ENCODE measurements around the gene C19orf47.
"Not testable (repeated sequence)": the region's sequence is repeated elsewhere in the genome, so short reads cannot be mapped to it uniquely, and the experiment has no call there.

Gene C19orf47

GRCh38 chr19:40342644-40343311 lies 5.4 kb downstream of the C19orf47 start:
- no peak for DNase-seq

GRCh38 chr19:40341601-40342482 lies 6.4 kb downstream of the C19orf47 start:
- no peak for DNase-seq

GRCh38 chr19:40339018-40339728 lies 9.0 kb downstream of the C19orf47 start:
- no peak for DNase-seq

- no peak for DNase-seq
Observed at GRCh38 chr19:40337594-40337993, 10.6 kb downstream of the C19orf47 start.

GRCh38 chr19:40337107-40337506 lies 11.1 kb downstream of the C19orf47 start:
- no peak for DNase-seq

- no peak for DNase-seq
Observed at GRCh38 chr19:40336601-40336900, 11.6 kb downstream of the C19orf47 start.

- DNase-seq, result no peak
Observed at GRCh38 chr19:40335855-40336600, 12.2 kb downstream of the C19orf47 start.

- no peak for DNase-seq
Observed at GRCh38 chr19:40335101-40335500, 13.1 kb downstream of the C19orf47 start.

GRCh38 chr19:40333083-40333482 lies 15.1 kb downstream of the C19orf47 start:
- not testable (repeated sequence) for DNase-seq

GRCh38 chr19:40332669-40333068 lies 15.5 kb downstream of the C19orf47 start:
- no peak for DNase-seq

GRCh38 chr19:40331052-40331451 lies 17.1 kb downstream of the C19orf47 start:
- no peak for DNase-seq

GRCh38 chr19:40326201-40326600 lies 22.0 kb downstream of the C19orf47 start:
- no peak for DNase-seq

- no peak for DNase-seq
Observed at GRCh38 chr19:40323705-40324104, 24.5 kb downstream of the C19orf47 start.

GRCh38 chr19:40322951-40323615 lies 25.1 kb downstream of the C19orf47 start:
- no peak for DNase-seq

- no peak for DNase-seq
Observed at GRCh38 chr19:40322271-40322610, 26.0 kb downstream of the C19orf47 start.

- no peak for DNase-seq
Observed at GRCh38 chr19:40321566-40322270, 26.5 kb downstream of the C19orf47 start.

GRCh38 chr19:40321076-40321475 lies 27.1 kb downstream of the C19orf47 start:
- no peak for DNase-seq

- no peak for DNase-seq
Observed at GRCh38 chr19:40320558-40320935, 27.6 kb downstream of the C19orf47 start.

- no peak for DNase-seq
Observed at GRCh38 chr19:40317338-40317737, 30.9 kb downstream of the C19orf47 start.

- no peak for DNase-seq
Observed at GRCh38 chr19:40315812-40316470, 32.3 kb downstream of the C19orf47 start.

GRCh38 chr19:40314656-40315055 lies 33.5 kb downstream of the C19orf47 start:
- DNase-seq, result no peak
